ENCODE results near the gene ABCB11.

Gene ABCB11

DNA sequence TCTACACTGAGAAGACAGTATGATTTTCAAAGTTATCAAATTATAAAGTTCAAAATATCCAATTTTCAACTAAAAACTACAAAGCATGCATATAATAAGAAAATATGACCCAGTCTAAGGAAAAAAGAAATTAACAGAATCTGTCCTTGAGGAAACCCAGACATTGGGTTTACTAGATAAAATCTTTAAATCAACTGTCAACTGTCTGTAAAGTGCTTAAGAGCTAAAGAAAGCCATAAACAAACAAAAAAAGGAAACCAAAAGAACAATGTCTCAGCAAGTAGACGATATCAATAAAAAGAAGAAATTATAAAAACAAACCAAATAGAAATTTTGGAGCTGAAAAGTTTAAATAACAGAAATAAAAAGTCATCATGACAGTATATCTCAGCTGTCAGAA, 10.5 kb upstream of the ABCB11 start:
- Histone ChIP-seq H3K36me3 (ENCODE audit: control insufficient read depth, insufficient read depth, low read length) (no peaks in the 10 kb centered on the region), H3K4me3 (ENCODE audit: low read length) (no peak overlapping the region), H3K4me1 (ENCODE audit: control insufficient read depth, insufficient read depth, low read length) (no peaks in the 10 kb centered on the region), H3K9me3 (ENCODE audit: control insufficient read depth, insufficient read depth, low read length) (no peaks in the 10 kb centered on the region), H3K27ac (ENCODE audit: low read length) (no peak overlapping the region), H3K27me3 (ENCODE audit: control insufficient read depth, insufficient read depth, low read length) (no peaks in the 10 kb centered on the region)
- no peak for DNase-seq (ENCODE audit: low read depth, low spot score)
- no CpG with 5 or more reads among the region's 1 CpG for WGBS (ENCODE audit: insufficient coverage, insufficient read length)

DNA sequence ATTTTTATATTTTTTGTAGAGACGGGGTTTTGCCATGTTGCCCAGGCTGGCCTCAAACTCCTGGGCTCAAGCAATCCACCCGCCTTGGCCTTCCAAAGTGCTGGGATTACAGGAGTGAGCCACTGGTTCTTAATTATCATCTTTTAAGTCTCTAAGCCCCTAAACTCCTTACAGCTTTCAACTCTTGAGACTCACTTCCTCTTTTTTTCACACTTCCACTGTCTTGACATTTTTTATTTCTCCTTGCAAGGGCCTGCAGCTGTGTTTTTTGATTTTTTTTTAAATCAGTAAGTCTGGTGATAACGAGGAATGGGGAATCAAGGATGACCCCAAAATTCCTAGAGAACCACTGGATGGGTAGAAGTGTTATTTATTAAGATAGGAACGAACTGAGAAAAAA, 8.6 kb upstream of the ABCB11 start:
- WGBS (ENCODE audit: insufficient coverage, insufficient read length), result 100% methylated on average over 1 of the region's 4 CpGs
- Histone ChIP-seq H3K4me1 (ENCODE audit: control insufficient read depth, insufficient read depth, low read length) (no peaks in the 10 kb centered on the region), H3K9me3 (ENCODE audit: control insufficient read depth, insufficient read depth, low read length) (no peaks in the 10 kb centered on the region), H3K36me3 (ENCODE audit: control insufficient read depth, insufficient read depth, low read length) (no peaks in the 10 kb centered on the region), H3K27ac (ENCODE audit: low read length) (no peak overlapping the region), H3K27me3 (ENCODE audit: control insufficient read depth, insufficient read depth, low read length) (no peaks in the 10 kb centered on the region), H3K4me3 (ENCODE audit: low read length) (no peak overlapping the region)
- no peak for DNase-seq (ENCODE audit: low read depth, low spot score)

DNA sequence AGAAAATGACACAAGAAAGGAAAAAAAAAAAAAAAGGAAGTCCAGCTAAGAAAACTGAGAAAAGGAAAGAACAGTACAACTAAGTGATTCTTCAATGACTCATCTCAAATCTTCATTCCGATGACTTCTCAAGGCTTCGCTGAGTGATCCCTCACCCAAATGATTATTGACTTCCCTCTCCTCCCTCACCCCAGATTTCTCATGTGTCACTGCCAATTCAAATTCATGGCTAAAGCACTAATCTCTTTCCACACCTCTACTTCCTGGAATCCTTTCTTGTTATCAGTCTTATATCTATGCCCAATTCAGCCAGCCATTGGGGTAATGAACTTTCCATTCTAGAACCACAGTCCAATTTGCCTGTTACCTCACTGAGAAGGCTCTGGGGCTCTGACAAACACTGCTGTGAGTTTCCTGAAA, 7.2 kb upstream of the ABCB11 start:
- DNase-seq (ENCODE audit: low read depth, low spot score), result no peak
- Histone ChIP-seq H3K4me3 (ENCODE audit: low read length) (no peak overlapping the region), H3K27me3 (ENCODE audit: control insufficient read depth, insufficient read depth, low read length) (no peaks in the 10 kb centered on the region), H3K36me3 (ENCODE audit: control insufficient read depth, insufficient read depth, low read length) (no peaks in the 10 kb centered on the region), H3K27ac (ENCODE audit: low read length) (no peak overlapping the region), H3K9me3 (ENCODE audit: control insufficient read depth, insufficient read depth, low read length) (no peaks in the 10 kb centered on the region), H3K4me1 (ENCODE audit: control insufficient read depth, insufficient read depth, low read length) (no peaks in the 10 kb centered on the region)
- WGBS (ENCODE audit: insufficient coverage, insufficient read length), result no CpG with 5 or more reads among the region's 2 CpGs

DNA sequence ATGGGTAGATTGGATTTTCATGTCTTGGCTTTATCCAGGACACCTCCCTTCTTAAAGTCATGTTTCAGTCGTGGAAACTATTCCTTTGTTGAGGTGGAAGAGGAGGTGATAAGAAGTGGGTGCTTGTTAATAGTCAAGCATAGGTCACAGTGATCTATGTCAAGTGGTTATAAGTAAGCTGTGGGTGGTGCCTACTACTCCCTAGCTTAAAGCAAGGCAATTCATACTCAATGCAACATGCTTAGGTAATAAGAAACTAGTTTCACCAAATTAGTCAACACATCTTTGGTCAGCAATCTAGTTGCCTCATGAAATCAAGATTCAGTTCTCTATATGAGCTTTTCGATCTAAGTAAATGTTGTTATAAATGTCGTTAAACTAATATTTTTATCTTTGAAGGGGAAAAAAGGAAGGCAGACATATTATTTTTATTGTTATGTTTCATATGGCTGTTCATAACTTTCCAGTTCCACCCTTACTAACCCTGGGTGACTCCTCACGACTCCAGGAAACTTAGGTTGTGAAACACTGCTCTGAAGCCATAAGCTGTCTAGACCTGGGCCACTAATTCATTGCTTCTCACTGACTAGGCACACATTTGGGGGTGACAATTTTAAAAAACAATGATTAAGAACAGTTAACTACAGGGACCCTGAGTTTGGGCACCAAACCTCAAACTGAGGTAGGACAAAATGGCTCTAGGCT, 5.8 kb upstream of the ABCB11 start:
- DNase-seq (ENCODE audit: low read depth, low spot score), result no peak
- Histone ChIP-seq H3K9me3 (ENCODE audit: control insufficient read depth, insufficient read depth, low read length) (no peaks in the 10 kb centered on the region), H3K4me1 (ENCODE audit: control insufficient read depth, insufficient read depth, low read length) (no peaks in the 10 kb centered on the region), H3K36me3 (ENCODE audit: control insufficient read depth, insufficient read depth, low read length) (no peaks in the 10 kb centered on the region), H3K27ac (ENCODE audit: low read length) (no peak overlapping the region), H3K27me3 (ENCODE audit: control insufficient read depth, insufficient read depth, low read length) (no peaks in the 10 kb centered on the region), H3K4me3 (ENCODE audit: low read length) (no peak overlapping the region)
- no CpG with 5 or more reads among the region's 4 CpGs for WGBS (ENCODE audit: insufficient coverage, insufficient read length)

DNA sequence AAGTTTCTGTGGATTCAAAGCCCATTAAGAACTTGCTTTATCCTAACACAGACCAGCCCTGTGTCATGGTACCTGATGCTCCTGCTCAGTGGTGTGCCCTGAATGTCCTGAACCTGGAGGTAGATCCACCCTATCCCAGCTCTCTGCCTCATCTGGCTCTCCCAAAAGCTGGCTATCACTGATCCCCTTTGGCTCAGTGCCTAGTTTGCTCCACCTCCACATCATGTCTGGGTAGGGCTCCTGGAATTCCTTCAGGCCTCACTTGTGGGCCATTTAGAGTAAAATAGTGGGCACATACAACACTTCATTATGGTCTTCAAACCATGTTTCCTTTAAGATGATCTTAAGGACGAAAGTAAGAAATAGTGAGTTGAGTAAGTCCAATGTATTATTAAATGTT, 4.8 kb upstream of the ABCB11 start:
- DNase-seq (ENCODE audit: low read depth, low spot score), result no peak
- H3K4me1 ChIP-seq (ENCODE audit: control insufficient read depth, insufficient read depth, low read length), result no peaks in the 10 kb centered on the region
- no peak overlapping the region for H3K27ac ChIP-seq (ENCODE audit: low read length)
- H3K27me3 ChIP-seq (ENCODE audit: control insufficient read depth, insufficient read depth, low read length), result no peaks in the 10 kb centered on the region
- WGBS (ENCODE audit: insufficient coverage, insufficient read length), result no CpG with 5 or more reads among the region's 1 CpG
- H3K9me3 ChIP-seq (ENCODE audit: control insufficient read depth, insufficient read depth, low read length), result no peaks in the 10 kb centered on the region
- no peak overlapping the region for H3K4me3 ChIP-seq (ENCODE audit: low read length)
- H3K36me3 ChIP-seq (ENCODE audit: control insufficient read depth, insufficient read depth, low read length), result no peaks in the 10 kb centered on the region

DNA sequence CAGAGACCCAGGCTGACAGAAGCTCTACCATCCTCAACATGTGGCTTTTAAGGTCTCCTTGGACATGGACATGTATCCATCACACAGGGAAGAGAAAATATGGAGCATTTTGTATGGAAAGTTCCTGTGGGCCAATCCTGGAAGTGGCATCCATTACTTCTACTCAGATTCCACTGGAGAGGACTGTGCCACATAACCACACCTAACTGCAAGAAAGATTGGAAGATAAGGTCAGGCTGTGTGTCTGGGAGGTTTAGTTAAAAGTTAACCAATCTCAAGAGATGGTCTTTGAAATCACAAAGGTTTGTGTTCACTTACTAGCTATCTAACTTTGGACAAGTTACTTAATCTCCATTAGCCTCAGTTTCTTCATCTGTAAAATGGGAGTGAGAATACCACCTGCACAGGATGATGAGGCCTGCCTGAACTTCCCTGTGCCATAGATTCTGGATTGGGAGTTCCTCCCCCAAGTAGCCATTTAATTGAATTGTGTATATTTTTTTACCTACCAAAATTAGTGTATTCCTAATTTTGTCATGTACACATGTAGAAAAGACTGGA, 3.9 kb upstream of the ABCB11 start:
- Histone ChIP-seq H3K36me3 (ENCODE audit: control insufficient read depth, insufficient read depth, low read length) (no peaks in the 10 kb centered on the region), H3K27ac (ENCODE audit: low read length) (no peak overlapping the region), H3K9me3 (ENCODE audit: control insufficient read depth, insufficient read depth, low read length) (no peaks in the 10 kb centered on the region), H3K4me3 (ENCODE audit: low read length) (no peak overlapping the region), H3K27me3 (ENCODE audit: control insufficient read depth, insufficient read depth, low read length) (no peaks in the 10 kb centered on the region), H3K4me1 (ENCODE audit: control insufficient read depth, insufficient read depth, low read length) (no peaks in the 10 kb centered on the region)
- no peak for DNase-seq (ENCODE audit: low read depth, low spot score)

DNA sequence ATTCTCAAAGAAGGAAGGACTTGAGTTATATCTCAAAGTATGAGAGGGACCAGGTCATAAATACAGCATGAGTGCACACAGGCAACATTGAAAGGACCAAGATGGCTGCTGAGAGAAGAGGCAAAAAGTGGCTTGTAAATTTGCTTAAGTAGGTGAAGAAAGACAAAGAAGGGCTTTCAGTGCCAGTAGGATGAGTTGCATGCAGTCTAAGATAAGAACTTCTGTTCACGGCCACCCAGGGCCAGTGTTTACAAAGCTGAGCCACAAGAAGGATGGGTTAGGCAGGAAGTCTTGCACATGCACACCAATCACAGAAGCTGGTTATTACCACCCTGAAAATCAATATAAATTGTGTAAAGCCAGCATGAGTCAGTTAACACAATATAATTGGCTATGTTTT, 3.1 kb upstream of the ABCB11 start:
- no peak for DNase-seq (ENCODE audit: low read depth, low spot score)
- Histone ChIP-seq H3K27me3 (ENCODE audit: control insufficient read depth, insufficient read depth, low read length) (no peaks in the 10 kb centered on the region), H3K27ac (ENCODE audit: low read length) (no peak overlapping the region), H3K4me3 (ENCODE audit: low read length) (no peak overlapping the region), H3K36me3 (ENCODE audit: control insufficient read depth, insufficient read depth, low read length) (no peaks in the 10 kb centered on the region), H3K9me3 (ENCODE audit: control insufficient read depth, insufficient read depth, low read length) (no peaks in the 10 kb centered on the region), H3K4me1 (ENCODE audit: control insufficient read depth, insufficient read depth, low read length) (no peaks in the 10 kb centered on the region)
- WGBS (ENCODE audit: insufficient coverage, insufficient read length), result no CpG with 5 or more reads among the region's 1 CpG

DNA sequence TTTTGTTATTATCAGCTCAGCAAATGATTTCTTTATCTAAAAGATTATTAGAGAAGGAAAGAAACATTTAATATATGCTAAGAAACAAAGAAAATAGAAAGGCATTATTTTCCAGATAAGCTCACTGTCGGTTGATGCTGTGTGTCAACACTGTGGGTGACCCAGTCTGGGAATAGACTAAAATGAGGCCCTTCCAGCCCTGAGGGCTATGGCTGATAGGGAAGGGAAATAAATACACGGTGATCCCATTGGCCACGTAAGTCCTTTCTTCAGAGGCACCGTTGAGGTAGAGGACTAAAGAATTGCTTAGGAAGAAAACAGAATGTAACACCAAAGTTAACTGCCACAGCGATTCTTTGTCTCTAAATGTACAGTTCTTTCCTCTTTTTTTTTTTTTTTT, 1.8 kb downstream of the ABCB11 start:
- no peak overlapping the region for H3K4me3 ChIP-seq (ENCODE audit: low read length)
- H3K36me3 ChIP-seq (ENCODE audit: control insufficient read depth, insufficient read depth, low read length), result no peaks in the 10 kb centered on the region
- H3K27ac ChIP-seq (ENCODE audit: low read length), result no peak overlapping the region
- no peak for DNase-seq (ENCODE audit: low read depth, low spot score)
- no peaks in the 10 kb centered on the region for H3K9me3 ChIP-seq (ENCODE audit: control insufficient read depth, insufficient read depth, low read length)
- no peaks in the 10 kb centered on the region for H3K4me1 ChIP-seq (ENCODE audit: control insufficient read depth, insufficient read depth, low read length)
- no peaks in the 10 kb centered on the region for H3K27me3 ChIP-seq (ENCODE audit: control insufficient read depth, insufficient read depth, low read length)
- WGBS (ENCODE audit: insufficient coverage, insufficient read length), result no CpG with 5 or more reads among the region's 5 CpGs

DNA sequence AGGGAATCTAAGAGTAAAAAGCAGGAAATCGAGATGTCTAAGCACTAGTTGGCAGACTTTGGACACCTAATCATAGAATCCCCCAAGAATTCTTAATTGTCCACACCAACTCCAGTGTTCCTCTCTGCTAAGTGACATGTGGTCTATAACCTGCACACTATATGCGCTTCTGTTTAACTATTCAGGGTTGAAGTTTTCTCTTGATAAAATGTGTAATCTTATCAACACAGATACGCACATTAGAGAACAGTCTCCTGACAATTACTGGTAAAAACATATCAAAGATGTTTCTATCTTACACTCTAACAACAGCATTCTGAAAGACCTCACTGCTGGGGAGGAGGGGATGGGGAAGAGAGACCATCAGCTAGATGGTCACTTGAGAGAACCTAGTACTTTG, 3.9 kb downstream of the ABCB11 start:
- no CpG with 5 or more reads among the region's 3 CpGs for WGBS (ENCODE audit: insufficient coverage, insufficient read length)
- Histone ChIP-seq H3K4me1 (ENCODE audit: control insufficient read depth, insufficient read depth, low read length) (no peaks in the 10 kb centered on the region), H3K27me3 (ENCODE audit: control insufficient read depth, insufficient read depth, low read length) (no peaks in the 10 kb centered on the region), H3K9me3 (ENCODE audit: control insufficient read depth, insufficient read depth, low read length) (no peaks in the 10 kb centered on the region), H3K36me3 (ENCODE audit: control insufficient read depth, insufficient read depth, low read length) (no peaks in the 10 kb centered on the region), H3K27ac (ENCODE audit: low read length) (no peak overlapping the region), H3K4me3 (ENCODE audit: low read length) (no peak overlapping the region)
- DNase-seq (ENCODE audit: low read depth, low spot score), result no peak

DNA sequence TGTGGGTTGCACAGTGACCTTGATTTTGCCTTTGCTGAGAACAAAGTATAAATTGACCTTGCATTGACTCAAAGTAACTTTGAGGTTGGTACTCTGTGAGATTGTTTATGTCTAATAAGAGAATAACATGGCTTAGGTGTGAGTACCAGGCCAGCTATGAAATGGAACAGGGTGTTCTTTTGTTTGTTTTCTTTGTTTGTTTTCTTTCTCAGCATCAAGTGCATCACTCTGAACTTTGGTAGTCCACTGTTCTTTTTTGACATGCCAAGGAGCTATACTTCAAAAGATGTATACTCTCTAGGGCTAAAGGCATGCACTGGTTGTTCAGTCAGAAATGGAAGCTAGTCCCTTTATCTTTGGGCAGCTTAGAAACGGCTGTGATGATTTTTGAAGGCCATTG, 5.1 kb downstream of the ABCB11 start:
- no peak overlapping the region for H3K27ac ChIP-seq (ENCODE audit: low read length)
- H3K9me3 ChIP-seq (ENCODE audit: control insufficient read depth, insufficient read depth, low read length), result no peaks in the 10 kb centered on the region

DNA sequence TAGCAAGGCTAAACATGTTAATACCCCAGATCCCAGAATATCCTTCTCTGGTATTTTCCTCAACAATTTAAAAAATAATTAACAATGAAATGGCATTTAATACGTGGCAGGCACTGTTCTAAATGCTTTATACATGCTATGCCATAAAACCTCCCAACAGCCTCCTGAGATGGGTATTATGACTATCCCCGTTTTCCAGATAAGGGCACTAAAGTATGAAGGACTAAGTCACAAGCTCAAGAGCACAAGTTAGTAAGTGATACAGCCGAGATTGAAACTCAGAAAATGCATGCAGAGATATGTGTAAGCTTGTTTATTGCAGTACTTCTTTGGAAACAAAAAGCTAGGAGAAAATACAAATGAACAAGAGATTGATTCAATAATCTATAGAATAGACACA, 8.0 kb downstream of the ABCB11 start:
- H3K27me3 ChIP-seq (ENCODE audit: control insufficient read depth, insufficient read depth, low read length), result no peaks in the 10 kb centered on the region
- no peaks in the 10 kb centered on the region for H3K4me1 ChIP-seq (ENCODE audit: control insufficient read depth, insufficient read depth, low read length)
- no peaks in the 10 kb centered on the region for H3K36me3 ChIP-seq (ENCODE audit: control insufficient read depth, insufficient read depth, low read length)
- WGBS (ENCODE audit: insufficient coverage, insufficient read length), result no CpG with 5 or more reads among the region's 3 CpGs
- H3K27ac ChIP-seq (ENCODE audit: low read length), result no peak overlapping the region
- no peaks in the 10 kb centered on the region for H3K9me3 ChIP-seq (ENCODE audit: control insufficient read depth, insufficient read depth, low read length)
- no peak overlapping the region for H3K4me3 ChIP-seq (ENCODE audit: low read length)
- no peak for DNase-seq (ENCODE audit: low read depth, low spot score)

More for the DNA sequence above, 5.1 kb downstream of the ABCB11 start:
- Histone ChIP-seq H3K4me1 (ENCODE audit: control insufficient read depth, insufficient read depth, low read length) (no peaks in the 10 kb centered on the region), H3K27me3 (ENCODE audit: control insufficient read depth, insufficient read depth, low read length) (no peaks in the 10 kb centered on the region), H3K4me3 (ENCODE audit: low read length) (no peak overlapping the region), H3K36me3 (ENCODE audit: control insufficient read depth, insufficient read depth, low read length) (no peaks in the 10 kb centered on the region)
- DNase-seq (ENCODE audit: low read depth, low spot score), result no peak
- WGBS (ENCODE audit: insufficient coverage, insufficient read length), result no CpG with 5 or more reads among the region's 1 CpG
